Measurements from ENCODE around the gene ADAM33. TPM values are rescaled to one million over a fixed set of nuclear protein-coding genes. Genes with fewer than 3 reads are reported as not detected.

The ADAM33 gene
- polyA plus RNA-seq, 2 of the 4 experiments (the other 2 are of a cell fraction): 0.08 to 0.14 TPM

GRCh38 chr20:3696745-3697587, 15.2 kb upstream of the ADAM33 start (continued):
- no peak for TF ChIP-seq HES2 (IDR thresholded peaks at IDR 0.05)

GRCh38 chr20:3696200-3696599, 14.4 kb upstream of the ADAM33 start:
- 0 out of 3 replicates have a peak, but pooled peaks cover 2% of the 10 kb centered on the region for H3K9me3 ChIP-seq
- H3K27ac ChIP-seq: no peak overlapping the region
- no peak overlapping the region for H3K4me3 ChIP-seq
- no peaks in the 10 kb centered on the region for H3K4me1 ChIP-seq
- WGBS (ENCODE audit: missing lambda C conversion rate): 35% methylated on average over 1 of the region's 1 CpG
- TF ChIP-seq CTCF (IDR thresholded peaks at IDR 0.05) (peak; percentile 36; the same call in 2 of the 3 replicates), ZNF302 (CRISPR knock-in tag; IDR thresholded peaks at IDR 0.05) (no peak)
- no peak overlapping the region for H3K4me2 ChIP-seq
- ChIA-PET CTCF (interaction anchor here (0.9 to 61.5 kb wide), 4 partner anchors 9 to 147 kb away, joined by 3 to 2233 read pairs (median 96); partner anchors contain the start of genes ADAM33, ADISSP, HSPA12B and SIGLEC1), POLR2A (no interaction called here)
- ATAC-seq (no peak), FAIRE-seq (peak; percentile 13), DNase-seq (ENCODE audit: low read depth in 1 of 2, low spot score in 1 of 2) (no peak)

GRCh38 chr20:3694864-3695263, 13.1 kb upstream of the ADAM33 start:
- Histone ChIP-seq H3K9me3 (0 out of 3 replicates have a peak, but pooled peaks cover 2% of the 10 kb centered on the region), H3K4me1 (no peaks in the 10 kb centered on the region), H3K27ac (no peak overlapping the region), H3K4me2 (no peak overlapping the region), H3K4me3 (no peak overlapping the region)
- ATAC-seq: no peak
- 87% methylated on average over 4 of the region's 5 CpGs for WGBS (ENCODE audit: missing lambda C conversion rate)
- no peak for FAIRE-seq
- CTCF ChIA-PET: interaction anchor here (0.7 to 61.5 kb wide), 6 partner anchors 7 to 124 kb away, joined by 3 to 2233 read pairs (median 6); partner anchors contain the start of genes ADAM33, ADISSP, HSPA12B and SIGLEC1
- TF ChIP-seq GATA3 (IDR thresholded peaks at IDR 0.05; ENCODE audit: borderline replicate concordance): no peak
- TF ChIP-seq HOXB5 (CRISPR knock-in tag; IDR thresholded peaks at IDR 0.05): no peak
- no peak for TF ChIP-seq PHF8 (IDR thresholded peaks at IDR 0.05; ENCODE audit: borderline replicate concordance, low read depth)
- no peak for TF ChIP-seq RFX5 (IDR thresholded peaks at IDR 0.05)
- no peak for TF ChIP-seq MAX (IDR thresholded peaks at IDR 0.05)
- no peak for TF ChIP-seq REST (IDR thresholded peaks at IDR 0.05)
- TF ChIP-seq HOXA7 (CRISPR knock-in tag; IDR thresholded peaks at IDR 0.05): no peak
- TF ChIP-seq PBX3 (IDR thresholded peaks at IDR 0.05): no peak
- TF ChIP-seq MAZ (IDR thresholded peaks at IDR 0.05; ENCODE audit: borderline replicate concordance, low read depth, low read length): no peak
- TF ChIP-seq RNF2 (IDR thresholded peaks at IDR 0.05; ENCODE audit: borderline replicate concordance, low read depth): no peak
- no peak for TF ChIP-seq FOXS1 (CRISPR knock-in tag; IDR thresholded peaks at IDR 0.05)
- no peak for TF ChIP-seq SREBF2 (IDR thresholded peaks at IDR 0.05)
- no peak for TF ChIP-seq USF2 (IDR thresholded peaks at IDR 0.05)
- no peak for TF ChIP-seq JUN (IDR thresholded peaks at IDR 0.05)
- no peak for TF ChIP-seq TFCP2L1 (CRISPR knock-in tag; IDR thresholded peaks at IDR 0.05)
- TF ChIP-seq POLR2AphosphoS2 (conservative IDR thresholded peaks at IDR 0.05; ENCODE audit: low read length): no peak
- TF ChIP-seq RCOR1 (IDR thresholded peaks at IDR 0.05; ENCODE audit: low read depth, low read length): no peak
- no peak for TF ChIP-seq ZNF302 (CRISPR knock-in tag; IDR thresholded peaks at IDR 0.05)
- no peak for TF ChIP-seq HES2 (IDR thresholded peaks at IDR 0.05)
- DNase-seq (ENCODE audit: low read depth in 1 of 2, low spot score in 1 of 2): no peak
- POLR2A ChIA-PET: no interaction called here

Measured in A549 (cell line).